ENCODE data around the gene PRPF8.

DNA sequence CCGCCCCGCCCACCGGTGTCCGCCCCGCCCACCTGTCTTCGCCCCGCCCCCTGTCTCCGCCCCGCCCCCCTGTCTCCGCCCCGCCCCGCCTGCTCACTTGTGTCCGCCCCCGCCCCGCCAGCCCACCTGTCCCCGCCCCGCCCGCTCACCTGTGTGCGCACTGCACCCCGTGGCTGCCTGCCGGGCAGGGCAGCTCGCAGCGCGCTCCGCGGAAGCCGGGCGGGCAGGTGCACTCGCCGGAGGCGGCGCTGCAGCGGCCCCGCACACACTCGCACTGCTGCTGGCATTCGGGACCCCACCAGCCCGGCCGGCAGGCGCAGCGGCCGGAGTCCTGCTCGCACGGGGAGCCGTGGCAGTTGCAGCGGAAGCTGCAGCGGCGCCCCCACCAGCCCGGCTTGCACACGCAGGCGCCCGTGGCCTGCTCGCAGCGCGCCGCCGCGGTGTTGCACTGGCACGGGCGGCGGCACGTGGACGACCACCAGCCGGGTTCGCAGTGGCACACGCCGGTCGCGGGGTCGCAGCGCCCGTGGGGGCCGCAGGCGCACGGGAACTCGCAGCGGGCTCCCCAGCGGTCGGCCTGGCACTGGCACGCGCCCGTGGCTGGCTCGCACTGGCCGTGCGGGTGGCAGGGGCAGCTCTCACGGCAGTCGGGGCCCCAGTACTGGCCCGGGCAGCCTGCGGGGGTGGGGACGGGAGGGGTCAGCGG, 41.2 kb downstream of the PRPF8 start:
- TF ChIP-seq TAF1 (IDR thresholded peaks at IDR 0.05; ENCODE audit: low read depth, low read length) = no peak
- TF ChIP-seq POLR2AphosphoS5 (IDR thresholded peaks at IDR 0.05; ENCODE audit: low read depth, low read length) = no peak
- TF ChIP-seq POLR2A (IDR thresholded peaks at IDR 0.05; ENCODE audit: low read depth, low read length) = no peak
- no peak for TF ChIP-seq SPI1 (IDR thresholded peaks at IDR 0.05; ENCODE audit: low read depth, low read length)
- TF ChIP-seq POU2F2 (IDR thresholded peaks at IDR 0.05; ENCODE audit: low read depth, low read length) = no peak
